GM12875 (cell line): ENCODE measurements around the gene CDHR4.

Experiments
- H3K4me3 ChIP-seq: one replicate; pipeline ENCODE4 v1.5.1; 2011; ENCODE audit warnings: low read depth, low read length, control low read depth
- CTCF ChIP-seq: IDR thresholded peaks from 2 replicates; pipeline ENCODE4 v1.5.1; 2011; ENCODE audit warnings: low read depth, mild to moderate bottlenecking, control low read depth, inconsistent platforms, low read length, moderate library complexity, borderline replicate concordance; ENCODE audit not compliant: insufficient read depth

Gene CDHR4

GRCh38 chr3:49799761-49800160, at the start of gene CDHR4:
TSS of gene CDHR4 (minus strand) at chr3:49799873. CDS start at chr3:49799812, 61 bp downstream.
- H3K4me3 ChIP-seq, result no peak within 1 kb of the TSS
- TF ChIP-seq CTCF, result no peak

- TF ChIP-seq CTCF, result no peak
- H3K4me3 ChIP-seq, result no peak overlapping the region
Observed at GRCh38 chr3:49845694-49846093, 46.0 kb upstream of the CDHR4 start.

- H3K4me3 ChIP-seq, result no peak overlapping the region
- no peak for TF ChIP-seq CTCF
Observed at GRCh38 chr3:49844464-49845183, 45.0 kb upstream of the CDHR4 start.

- no peak overlapping the region for H3K4me3 ChIP-seq
- TF ChIP-seq CTCF, result no peak
Observed at GRCh38 chr3:49842843-49843517, 43.3 kb upstream of the CDHR4 start.

- H3K4me3 ChIP-seq, result no peak overlapping the region
- TF ChIP-seq CTCF, result no peak
Observed at GRCh38 chr3:49841806-49842205, 42.1 kb upstream of the CDHR4 start.

- TF ChIP-seq CTCF, result peak; percentile 61
- H3K4me3 ChIP-seq, result no peak overlapping the region
Observed at GRCh38 chr3:49841126-49841696, 41.5 kb upstream of the CDHR4 start.
